ENCODE measurements around the gene ZNF398. TPM values are rescaled to one million over a fixed set of nuclear protein-coding genes. Genes with fewer than 3 reads are reported as not detected.

ZNF398 gene
- total RNA-seq, 1 donor from 2014 or later = 16.6 TPM

DNA sequence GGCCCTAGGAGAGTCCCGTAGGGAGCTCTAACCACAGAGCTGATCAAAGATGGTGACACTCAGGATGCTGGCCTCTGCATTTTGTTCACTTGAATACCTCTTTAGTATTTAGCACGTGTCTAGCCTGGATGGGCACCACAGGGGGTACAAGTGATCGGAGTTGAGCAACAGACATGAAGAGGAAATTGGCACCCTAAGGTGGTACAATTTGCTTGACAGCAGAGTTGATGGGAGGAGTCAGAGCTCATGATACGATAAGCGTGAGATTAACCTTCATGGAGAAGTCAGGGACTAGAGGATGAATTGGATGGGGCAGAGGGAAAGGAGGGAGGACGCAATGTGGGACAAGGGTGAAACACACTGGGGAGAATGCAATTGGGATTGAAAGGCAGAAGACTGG, 82.3 kb downstream of the ZNF398 start:
- TF ChIP-seq EZH2 (IDR thresholded peaks at IDR 0.05; ENCODE audit: insufficient read depth, low read length) = no peak
- no peak for TF ChIP-seq CTCF (IDR thresholded peaks at IDR 0.05; ENCODE audit: insufficient read depth, low read depth, low read length)
- no peak overlapping the region for H3K4me3 Mint-ChIP-seq (ENCODE audit: unreplicated experiment)
- Histone ChIP-seq H3K36me3 (ENCODE audit: insufficient read depth, low read length) (peaks cover 3% of the 10 kb centered on the region), H3K27ac (ENCODE audit: low read depth, low read length) (no peak overlapping the region), H2AFZ (ENCODE audit: low read depth, low read length) (no peak overlapping the region), H3K4me1 (ENCODE audit: insufficient read depth, low read length) (peaks cover 12% of the 10 kb centered on the region), H3K4me2 (ENCODE audit: low read length) (no peak overlapping the region), H4K20me1 (ENCODE audit: insufficient read depth, low read length) (no peaks in the 10 kb centered on the region), H3K79me2 (ENCODE audit: insufficient read depth, low read length) (no peaks in the 10 kb centered on the region), H3K9me3 (ENCODE audit: insufficient read depth, low read depth, low read length) (no peaks in the 10 kb centered on the region), H3K27me3 (ENCODE audit: insufficient read depth, low read length) (no peaks in the 10 kb centered on the region), H3K4me3 (ENCODE audit: insufficient read depth, low read depth, low read length) (no peak overlapping the region), H3K9ac (ENCODE audit: low read length) (no peak overlapping the region)
- H3K9me3 Mint-ChIP-seq (ENCODE audit: unreplicated experiment) = no peaks in the 10 kb centered on the region
- no peak overlapping the region for H3K27ac Mint-ChIP-seq (ENCODE audit: unreplicated experiment)
- DNase-seq (ENCODE audit: low read depth) (no peak), FAIRE-seq (no peak)
- peaks cover 2% of the 10 kb centered on the region for H3K36me3 Mint-ChIP-seq (ENCODE audit: low read depth, unreplicated experiment)
- H3K27me3 Mint-ChIP-seq (ENCODE audit: low read depth, unreplicated experiment) = no peaks in the 10 kb centered on the region
- H3K4me1 Mint-ChIP-seq (ENCODE audit: low read depth, unreplicated experiment) = peaks cover 2% of the 10 kb centered on the region

DNA sequence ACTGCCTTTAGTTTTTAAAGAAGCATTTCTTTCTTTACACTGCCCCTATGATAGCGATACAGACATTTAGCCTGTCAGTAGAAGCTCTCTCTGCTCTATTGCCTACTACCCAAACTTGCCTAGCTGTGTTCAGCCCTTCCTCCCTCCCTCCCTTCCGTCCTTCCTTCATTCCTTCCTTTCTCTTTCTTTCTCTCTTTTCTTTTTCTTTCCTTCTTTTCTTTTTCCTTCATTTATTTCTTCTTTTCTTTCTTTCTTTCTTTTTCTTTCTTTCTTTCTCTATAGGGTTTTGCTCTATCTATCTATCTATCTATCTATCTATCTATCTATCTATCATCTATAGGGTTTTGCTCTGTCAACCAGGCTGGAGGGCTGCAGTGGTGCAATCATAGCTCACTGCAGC, 85.1 kb downstream of the ZNF398 start:
- H3K4me2 ChIP-seq (ENCODE audit: low read length) = no peak overlapping the region
- H3K27me3 ChIP-seq (ENCODE audit: insufficient read depth, low read length) = no peaks in the 10 kb centered on the region
- FAIRE-seq (no peak), DNase-seq (ENCODE audit: low read depth) (no peak)
- H4K20me1 ChIP-seq (ENCODE audit: insufficient read depth, low read length) = no peaks in the 10 kb centered on the region
- no peaks in the 10 kb centered on the region for H3K79me2 ChIP-seq (ENCODE audit: insufficient read depth, low read length)
- H3K27ac ChIP-seq (ENCODE audit: low read depth, low read length) = peak overlapping the region; percentile 96
- no peaks in the 10 kb centered on the region for H3K27me3 Mint-ChIP-seq (ENCODE audit: low read depth, unreplicated experiment)
- no peaks in the 10 kb centered on the region for H3K36me3 Mint-ChIP-seq (ENCODE audit: low read depth, unreplicated experiment)
- no peak overlapping the region for H3K4me3 ChIP-seq (ENCODE audit: insufficient read depth, low read depth, low read length)
- H3K9me3 ChIP-seq (ENCODE audit: insufficient read depth, low read depth, low read length) = no peaks in the 10 kb centered on the region
- no peak overlapping the region for H3K4me3 Mint-ChIP-seq (ENCODE audit: unreplicated experiment)
- no peaks in the 10 kb centered on the region for H3K9me3 Mint-ChIP-seq (ENCODE audit: unreplicated experiment)
- H3K4me1 ChIP-seq (ENCODE audit: insufficient read depth, low read length) = peaks cover 12% of the 10 kb centered on the region
- H3K4me1 Mint-ChIP-seq (ENCODE audit: low read depth, unreplicated experiment) = peaks cover 2% of the 10 kb centered on the region
- TF ChIP-seq CTCF (IDR thresholded peaks at IDR 0.05; ENCODE audit: insufficient read depth, low read depth, low read length) (no peak), EZH2 (IDR thresholded peaks at IDR 0.05; ENCODE audit: insufficient read depth, low read length) (no peak)
- no peaks in the 10 kb centered on the region for H3K36me3 ChIP-seq (ENCODE audit: insufficient read depth, low read length)
- H3K27ac Mint-ChIP-seq (ENCODE audit: unreplicated experiment) = no peak overlapping the region
- H2AFZ ChIP-seq (ENCODE audit: low read depth, low read length) = no peak overlapping the region
- H3K9ac ChIP-seq (ENCODE audit: low read length) = no peak overlapping the region

Other genes starting within 250 kb of the ZNF398 start
- 266 and 284 TPM in 2 replicates for gene PDIA4, start 118.9 kb upstream of the ZNF398 start, total RNA-seq
- 7.8 and 9.9 TPM in 2 replicates for gene ZNF786, start 56.7 kb upstream of the ZNF398 start, total RNA-seq
- gene ZNF425, start 21.1 kb upstream of the ZNF398 start, total RNA-seq = 5.9 and 7.1 TPM in 2 replicates
- 26.9 and 28.1 TPM in 2 replicates for gene ZNF282, start 48.1 kb downstream of the ZNF398 start, total RNA-seq
- 8.2 and 8.7 TPM in 2 replicates for gene ZNF212, start 92.2 kb downstream of the ZNF398 start, total RNA-seq
- gene ZNF783, start 114.7 kb downstream of the ZNF398 start, total RNA-seq = 10.6 and 11.2 TPM in 2 replicates

Data from astrocyte (in vitro differentiated cells and primary cell).